Measurements from ENCODE around the gene KCNE3.

Gene KCNE3

DNA sequence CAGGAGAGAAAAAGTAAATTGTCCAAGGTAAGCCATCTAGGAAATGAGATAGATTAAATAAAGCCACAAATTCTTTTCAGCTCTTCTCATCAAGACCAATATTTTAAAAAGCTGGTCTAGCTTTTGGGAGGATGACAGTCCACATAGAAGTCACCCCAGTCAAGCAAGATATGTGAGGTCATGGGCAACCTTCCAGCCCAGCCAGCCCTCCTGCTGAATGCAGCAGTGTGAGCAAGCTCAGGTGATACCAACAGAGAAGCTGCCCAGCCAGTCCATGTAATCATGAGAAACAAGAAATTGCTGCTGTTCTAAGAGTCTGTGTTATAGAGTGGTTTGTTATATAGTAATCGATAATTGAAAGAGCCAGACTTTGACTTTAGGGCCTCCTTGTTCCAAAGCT, 28.7 kb downstream of the KCNE3 start:
- H3F3A ChIP-seq (ENCODE audit: low read depth): no peaks in the 10 kb centered on the region
- TF ChIP-seq, protein P1, sequence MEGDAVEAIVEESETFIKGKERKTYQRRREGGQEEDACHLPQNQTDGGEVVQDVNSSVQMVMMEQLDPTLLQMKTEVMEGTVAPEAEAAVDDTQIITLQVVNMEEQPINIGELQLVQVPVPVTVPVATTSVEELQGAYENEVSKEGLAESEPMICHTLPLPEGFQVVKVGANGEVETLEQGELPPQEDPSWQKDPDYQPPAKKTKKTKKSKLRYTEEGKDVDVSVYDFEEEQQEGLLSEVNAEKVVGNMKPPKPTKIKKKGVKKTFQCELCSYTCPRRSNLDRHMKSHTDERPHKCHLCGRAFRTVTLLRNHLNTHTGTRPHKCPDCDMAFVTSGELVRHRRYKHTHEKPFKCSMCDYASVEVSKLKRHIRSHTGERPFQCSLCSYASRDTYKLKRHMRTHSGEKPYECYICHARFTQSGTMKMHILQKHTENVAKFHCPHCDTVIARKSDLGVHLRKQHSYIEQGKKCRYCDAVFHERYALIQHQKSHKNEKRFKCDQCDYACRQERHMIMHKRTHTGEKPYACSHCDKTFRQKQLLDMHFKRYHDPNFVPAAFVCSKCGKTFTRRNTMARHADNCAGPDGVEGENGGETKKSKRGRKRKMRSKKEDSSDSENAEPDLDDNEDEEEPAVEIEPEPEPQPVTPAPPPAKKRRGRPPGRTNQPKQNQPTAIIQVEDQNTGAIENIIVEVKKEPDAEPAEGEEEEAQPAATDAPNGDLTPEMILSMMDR (conservative IDR thresholded peaks at IDR 0.05; ENCODE audit: low read length): no peak
- no peak for TF ChIP-seq EZH2phosphoT487 (IDR thresholded peaks at IDR 0.05; ENCODE audit: borderline replicate concordance)

DNA sequence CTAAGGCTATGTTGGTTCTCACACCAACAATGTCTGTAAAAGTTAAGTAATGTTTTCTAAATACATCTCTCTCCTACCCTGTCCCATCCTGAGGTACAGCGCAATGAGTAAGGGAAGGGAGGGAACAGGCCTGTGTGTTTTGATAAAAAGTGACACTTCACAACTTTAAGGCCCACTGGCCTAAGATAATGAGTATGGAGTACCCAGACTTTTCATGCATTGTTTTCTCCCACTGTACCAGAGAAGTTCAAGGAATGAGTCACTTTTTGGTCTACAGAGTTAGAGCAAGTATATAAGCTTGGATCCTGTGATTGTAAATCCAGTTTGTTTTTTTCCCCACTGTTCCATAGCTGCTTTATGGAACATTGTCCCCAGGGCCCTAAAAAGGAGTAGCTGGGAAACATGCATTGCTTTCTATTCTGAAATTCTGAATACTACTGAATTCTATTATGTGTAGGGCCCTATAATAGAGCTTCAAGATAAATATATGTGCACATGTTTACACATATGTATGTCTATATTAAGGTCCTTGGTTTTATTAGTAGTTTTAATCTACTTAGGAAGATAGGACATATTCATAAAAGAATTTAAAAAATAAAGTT, 29.8 kb downstream of the KCNE3 start:
- H3F3A ChIP-seq (ENCODE audit: low read depth): no peaks in the 10 kb centered on the region
- no peaks in the 10 kb centered on the region for H3K9me2 ChIP-seq (replicated peaks; ENCODE audit: low read depth, low read length)
- no peaks in the 10 kb centered on the region for H4K20me1 ChIP-seq (ENCODE audit: insufficient read depth, low read length, poor library complexity, severe bottlenecking)
- H3K27me3 ChIP-seq (ENCODE audit: insufficient read depth, low read length, poor library complexity, severe bottlenecking): no peaks in the 10 kb centered on the region
- no peak overlapping the region for H3K4me2 ChIP-seq (ENCODE audit: low read depth, low read length, poor library complexity, severe bottlenecking)
- no peaks in the 10 kb centered on the region for H3K79me2 ChIP-seq (ENCODE audit: insufficient read depth, low read length)
- H3K4me1 ChIP-seq (ENCODE audit: insufficient read depth, low read length, poor library complexity, severe bottlenecking): no peaks in the 10 kb centered on the region
- no peaks in the 10 kb centered on the region; the same call in 1 of the 2 replicates for H3K9me3 ChIP-seq (ENCODE audit: insufficient read depth, low read depth, low read length)
- no peak overlapping the region for H3K9ac ChIP-seq (ENCODE audit: low read depth, low read length, poor library complexity, severe bottlenecking)
- TF ChIP-seq EZH2phosphoT487 (IDR thresholded peaks at IDR 0.05; ENCODE audit: borderline replicate concordance): no peak
- TF ChIP-seq, protein P1 (conservative IDR thresholded peaks at IDR 0.05; ENCODE audit: low read length): no peak
- H2AFZ ChIP-seq (ENCODE audit: low read length): no peak overlapping the region
- H3K4me3 ChIP-seq (ENCODE audit: low read length, poor library complexity, severe bottlenecking): no peak overlapping the region
- H3K36me3 ChIP-seq (ENCODE audit: insufficient read depth, low read length): no peaks in the 10 kb centered on the region

More for the DNA sequence above, 28.7 kb downstream of the KCNE3 start:
- H3K79me2 ChIP-seq (ENCODE audit: insufficient read depth, low read length): no peaks in the 10 kb centered on the region
- no peaks in the 10 kb centered on the region; the same call in 1 of the 2 replicates for H3K9me3 ChIP-seq (ENCODE audit: insufficient read depth, low read depth, low read length)
- no peaks in the 10 kb centered on the region for H3K9me2 ChIP-seq (replicated peaks; ENCODE audit: low read depth, low read length)
- H3K36me3 ChIP-seq (ENCODE audit: insufficient read depth, low read length): no peaks in the 10 kb centered on the region
- H4K20me1 ChIP-seq (ENCODE audit: insufficient read depth, low read length, poor library complexity, severe bottlenecking): no peaks in the 10 kb centered on the region
- H3K9ac ChIP-seq (ENCODE audit: low read depth, low read length, poor library complexity, severe bottlenecking): no peak overlapping the region
- H2AFZ ChIP-seq (ENCODE audit: low read length): no peak overlapping the region
- no peak overlapping the region for H3K4me2 ChIP-seq (ENCODE audit: low read depth, low read length, poor library complexity, severe bottlenecking)
- H3K4me3 ChIP-seq (ENCODE audit: low read length, poor library complexity, severe bottlenecking): no peak overlapping the region
- H3K4me1 ChIP-seq (ENCODE audit: insufficient read depth, low read length, poor library complexity, severe bottlenecking): no peaks in the 10 kb centered on the region
- no peaks in the 10 kb centered on the region for H3K27me3 ChIP-seq (ENCODE audit: insufficient read depth, low read length, poor library complexity, severe bottlenecking)

DNA sequence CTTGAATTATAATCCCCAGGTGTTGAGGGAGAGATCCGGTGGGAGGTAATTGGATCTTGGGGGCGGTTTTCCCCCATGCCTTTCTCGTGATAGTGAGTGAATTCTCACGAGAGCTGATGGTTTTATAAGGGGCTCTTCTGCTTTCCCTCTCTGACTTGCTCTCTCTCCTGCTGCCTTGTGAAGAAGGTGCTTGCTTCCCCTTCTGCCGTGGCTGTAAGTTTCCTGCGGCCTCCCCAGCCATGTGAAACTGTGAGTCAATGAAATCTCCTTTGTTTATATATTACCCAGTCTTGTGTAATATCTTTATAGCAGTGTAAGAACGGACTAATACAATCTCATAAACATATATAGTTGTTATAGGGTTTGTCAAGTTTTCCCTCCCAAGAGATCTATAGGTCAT, 32.8 kb downstream of the KCNE3 start:
- Histone ChIP-seq H3K4me3 (ENCODE audit: low read length, poor library complexity, severe bottlenecking) (no peak overlapping the region), H3K79me2 (ENCODE audit: insufficient read depth, low read length) (no peaks in the 10 kb centered on the region), H4K20me1 (ENCODE audit: insufficient read depth, low read length, poor library complexity, severe bottlenecking) (no peaks in the 10 kb centered on the region), H3K9me3 (ENCODE audit: insufficient read depth, low read depth, low read length) (no peaks in the 10 kb centered on the region), H3K4me2 (ENCODE audit: low read depth, low read length, poor library complexity, severe bottlenecking) (no peak overlapping the region), H3K9me2 (replicated peaks; ENCODE audit: low read depth, low read length) (no peaks in the 10 kb centered on the region), H3K9ac (ENCODE audit: low read depth, low read length, poor library complexity, severe bottlenecking) (no peak overlapping the region), H3K36me3 (ENCODE audit: insufficient read depth, low read length) (no peaks in the 10 kb centered on the region), H3K4me1 (ENCODE audit: insufficient read depth, low read length, poor library complexity, severe bottlenecking) (no peaks in the 10 kb centered on the region), H3K27me3 (ENCODE audit: insufficient read depth, low read length, poor library complexity, severe bottlenecking) (no peaks in the 10 kb centered on the region), H3F3A (ENCODE audit: low read depth) (no peaks in the 10 kb centered on the region), H2AFZ (ENCODE audit: low read length) (no peak overlapping the region)
- TF ChIP-seq EZH2phosphoT487 (IDR thresholded peaks at IDR 0.05; ENCODE audit: borderline replicate concordance): no peak
- TF ChIP-seq, protein P1 (conservative IDR thresholded peaks at IDR 0.05; ENCODE audit: low read length): no peak
